Posterior vena cava (tissue), 2 donors: ENCODE results near the gene STX3. TPM values are rescaled to one million over a fixed set of nuclear protein-coding genes. Genes with fewer than 3 reads are reported as not detected.
A peak's percentile ranks its signal among the peaks of the same experiment; 100 is the strongest.

ENCODE experiments used
- DNase-seq: peaks from one replicate; pipeline ENCODE4 v3.0.0-alpha.2; 2020; ENCODE audit warnings: low spot score
- intact Hi-C, 2 donors: fragments of 100-400 bp; cut with DNase I; formaldehyde crosslinking; loops; one replicate each; pipeline versions ENCODE4 v1.14.1 to v1.14.2; 2022 to 2023
- total RNA-seq, 2 donors: library from RNA; stranded (reverse); fragmentation: NEBNext Ultra II Directional; extraction: Animal tissue kit (Norgen Biotek cat#: 25700); gene quantifications; one replicate each; pipeline ENCODE4 v1.2.1, GENCODE V29; 2021
- donor health status: DM: yes; HTN: yes; CAD: no.
- donor health status: DM: yes; HTN: yes; CAD: no.

Gene STX3
- total RNA-seq, 2 donors from 2014 or later = 13.5 to 19.6 TPM

DNA sequence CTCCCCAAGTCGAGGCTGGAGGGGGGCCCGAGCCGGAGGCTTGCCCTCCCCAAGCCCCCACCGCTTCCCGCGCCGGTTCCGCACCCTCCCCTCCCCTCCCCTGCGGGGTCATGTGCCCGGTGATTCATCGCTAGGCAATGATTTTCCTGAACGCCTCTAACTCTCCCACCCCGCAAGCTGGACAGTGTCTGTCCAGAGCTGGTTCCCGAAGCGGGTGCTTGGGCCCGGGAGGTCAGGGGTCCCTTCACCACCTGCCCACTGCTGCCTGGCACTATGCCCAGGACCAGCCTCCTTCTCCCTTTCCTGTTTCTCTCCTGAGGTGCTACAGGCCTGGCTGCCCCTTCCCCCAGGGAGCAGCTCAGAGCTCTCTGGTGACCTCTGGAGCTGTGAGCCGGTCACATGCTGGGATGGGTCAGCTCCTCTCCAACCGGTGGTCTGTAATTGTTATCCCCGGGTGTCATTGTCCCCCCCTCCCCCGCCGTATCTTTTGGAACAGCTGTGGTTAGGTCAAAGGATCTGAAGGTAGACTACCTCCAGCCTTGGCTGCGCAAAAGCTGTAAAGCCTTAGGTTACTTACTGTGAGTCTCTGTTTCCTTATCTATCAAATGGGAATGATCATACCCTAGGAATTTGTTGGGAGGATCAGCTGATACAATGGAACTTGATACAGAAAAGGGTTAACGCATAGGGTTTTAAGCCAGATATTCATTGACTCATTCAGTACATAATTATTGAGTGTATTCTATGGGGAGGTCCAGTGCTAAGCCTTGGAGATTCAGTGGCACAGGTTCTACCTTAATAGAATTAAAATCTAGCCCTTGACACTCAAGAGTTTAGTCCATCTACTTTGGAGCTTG, 753 bp downstream of the STX3 start:
- DNase-seq = peak; percentile 94
- intact Hi-C loops = loop anchor here in 1 of 2 donors (2.0 kb wide), 1 partner anchor 49 kb away; no protein-coding TSS in a partner anchor

- DNase-seq = no peak
- intact Hi-C loops = no loop called here
These were observed 1.3 kb downstream of the STX3 start for GRCh38 chr11:59756558-59756840.

DNA sequence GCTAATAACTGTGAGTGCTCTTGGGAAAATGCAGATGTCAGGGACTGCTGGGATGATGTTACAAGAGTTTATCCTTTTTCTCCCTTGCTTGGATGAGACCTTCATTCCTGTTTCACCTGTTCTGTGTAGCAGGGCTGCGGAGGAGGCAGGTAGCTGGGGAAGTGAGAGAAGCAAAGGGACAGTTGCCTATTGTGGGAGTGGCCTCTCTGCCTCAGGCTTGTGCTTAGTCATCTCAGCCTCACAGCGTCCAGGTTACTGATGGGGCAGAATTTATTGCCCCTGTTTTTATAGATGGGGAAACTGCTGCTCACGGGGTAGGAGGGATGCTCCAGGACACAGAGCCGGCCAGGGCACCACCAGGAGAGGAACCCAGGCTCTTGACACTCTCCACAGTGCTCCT, 1.7 kb downstream of the STX3 start:
- intact Hi-C loops = no loop called here
- DNase-seq = no peak

DNA sequence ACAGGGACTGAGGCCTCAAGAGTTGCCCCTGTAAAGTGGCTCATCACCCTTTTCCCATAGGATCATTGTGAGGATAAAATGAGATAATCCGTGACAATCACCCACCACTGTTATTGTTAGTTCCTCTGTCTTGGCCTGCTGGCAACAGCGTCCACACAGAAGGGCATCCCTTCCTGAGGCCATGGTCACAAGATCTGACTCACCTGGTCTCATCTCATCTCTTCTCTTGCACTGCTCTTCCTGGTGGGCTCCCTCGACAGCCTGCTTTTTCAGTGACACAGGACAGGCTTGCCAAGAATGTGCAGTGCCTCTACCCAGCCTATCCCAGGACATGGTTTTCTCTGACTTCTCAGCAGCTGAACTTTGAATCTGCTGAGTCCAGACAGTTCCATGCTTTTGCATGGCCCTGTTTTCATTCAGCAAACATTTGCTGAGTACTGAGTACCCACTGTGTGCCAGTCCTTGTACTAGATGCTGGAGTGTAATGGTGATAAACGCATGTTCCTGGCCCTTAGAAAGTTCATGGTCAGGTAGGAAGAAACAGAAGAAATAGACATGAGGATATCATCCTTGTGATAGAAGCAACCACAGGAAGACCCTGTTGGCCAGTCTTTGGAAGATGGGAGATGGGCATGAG, 3.3 kb downstream of the STX3 start:
- intact Hi-C loops = no loop called here
- no peak for DNase-seq

- DNase-seq = no peak
- intact Hi-C loops = no loop called here
These were observed 4.7 kb downstream of the STX3 start for GRCh38 chr11:59759900-59760299.

GRCh38 chr11:59760771-59761170, 5.6 kb downstream of the STX3 start:
- no peak for DNase-seq
- intact Hi-C loops = no loop called here

DNA sequence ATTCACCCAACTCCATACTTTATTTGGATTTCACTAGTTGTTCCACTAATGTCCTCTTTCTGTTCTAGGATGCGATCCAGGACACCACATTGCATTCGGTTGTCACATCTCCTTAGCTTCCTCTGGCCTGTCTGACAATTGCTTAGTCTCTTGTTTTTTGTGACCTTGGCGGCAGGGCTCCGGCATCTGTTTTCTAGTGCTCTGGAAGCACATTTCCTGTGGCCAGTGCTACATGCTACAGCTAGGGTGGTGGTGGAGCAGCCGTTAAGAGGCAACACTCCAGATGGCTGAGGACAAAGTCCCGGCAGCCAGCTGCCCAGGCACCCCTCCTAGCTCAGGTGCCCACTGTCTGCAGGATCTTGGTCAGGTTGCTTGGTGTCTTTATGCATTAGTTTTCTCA, 6.8 kb downstream of the STX3 start:
- intact Hi-C loops = no loop called here

GRCh38 chr11:59765068-59765735, 10.0 kb downstream of the STX3 start:
- no peak for DNase-seq

More for the DNA sequence above, 6.8 kb downstream of the STX3 start:
- no peak for DNase-seq

GRCh38 chr11:59766542-59767224, 11.5 kb downstream of the STX3 start:
- DNase-seq = no peak
- intact Hi-C loops = no loop called here

More at GRCh38 chr11:59765068-59765735, 10.0 kb downstream of the STX3 start:
- intact Hi-C loops = no loop called here

DNA sequence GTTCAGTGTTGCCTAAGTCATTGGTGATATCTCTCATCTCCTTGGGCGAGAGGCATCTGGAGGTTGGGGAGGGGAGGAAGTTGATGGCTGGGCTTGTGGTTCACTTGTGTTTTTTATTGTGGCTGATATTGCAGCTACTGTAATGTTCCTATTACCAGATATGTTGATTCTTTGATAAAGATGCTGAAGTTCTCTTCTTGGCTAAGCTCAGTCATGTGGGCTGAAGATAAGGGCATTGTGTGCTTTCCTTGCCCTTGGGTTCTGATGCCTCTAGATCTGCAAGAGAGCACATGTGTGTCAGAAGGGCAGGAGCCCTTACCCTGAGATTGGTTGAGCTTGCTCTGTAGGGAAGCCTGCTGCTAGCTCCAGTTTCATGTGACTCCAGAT, 12.0 kb downstream of the STX3 start:
- no peak for DNase-seq
- intact Hi-C loops = no loop called here

DNA sequence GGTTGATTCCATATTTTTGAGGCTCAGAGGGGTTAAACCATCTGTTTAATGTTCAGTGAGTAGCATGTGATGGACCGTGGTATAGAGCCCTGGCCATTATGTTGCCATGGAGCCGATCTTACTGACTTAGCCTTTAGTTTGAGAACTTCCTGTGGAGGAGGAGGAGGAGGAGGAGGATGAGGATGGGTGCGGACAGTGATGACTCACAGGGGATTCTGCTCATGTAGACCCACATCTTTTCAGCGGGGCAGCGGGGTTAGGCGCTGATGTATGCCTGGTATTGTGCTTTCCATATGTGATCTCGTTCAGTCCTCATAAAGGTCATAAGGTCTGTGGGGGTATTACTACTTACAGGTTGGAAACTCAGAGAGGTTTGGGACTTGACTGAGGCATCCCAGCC, 13.9 kb downstream of the STX3 start:
- DNase-seq = no peak
- intact Hi-C loops = no loop called here

DNA sequence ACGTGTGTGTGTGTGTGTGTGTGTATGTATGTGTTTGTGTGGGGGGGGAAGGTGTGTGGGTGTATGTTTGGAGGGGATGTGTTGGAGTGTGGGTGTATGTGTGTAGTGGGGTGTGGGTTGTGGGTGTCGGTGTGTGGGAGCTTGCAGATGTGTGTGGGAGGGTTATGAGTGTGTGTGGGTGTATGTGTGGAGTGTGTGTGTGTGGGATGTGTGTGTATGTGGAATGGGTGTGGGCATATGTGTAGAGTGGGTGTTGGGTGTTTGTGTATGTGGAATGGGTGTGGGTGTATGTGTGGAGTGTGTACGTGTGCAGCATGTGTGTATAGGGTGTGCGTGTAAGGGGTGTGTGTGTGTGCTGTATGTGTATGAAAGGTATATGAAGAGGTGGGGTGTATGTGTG, 14.7 kb downstream of the STX3 start:
- DNase-seq = no peak
- intact Hi-C loops = no loop called here

DNA sequence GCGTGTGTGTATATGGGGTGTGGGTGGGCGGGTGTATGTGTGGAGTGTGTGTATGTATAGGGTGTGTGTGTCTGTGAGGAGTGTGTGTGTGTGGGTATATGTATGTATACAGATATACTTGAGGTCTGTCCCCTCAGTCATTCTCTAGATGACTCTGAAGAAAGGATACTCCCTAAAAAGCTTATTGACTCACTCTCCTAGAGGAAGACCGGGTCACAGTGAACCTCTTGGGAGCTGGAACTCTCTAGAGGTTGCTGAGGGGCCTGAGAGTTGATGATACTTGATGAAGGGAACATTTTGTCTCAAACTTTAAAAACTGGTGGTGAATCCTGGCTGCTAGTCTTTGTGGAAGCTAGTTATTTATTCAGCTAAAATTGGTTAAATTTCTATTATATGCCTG, 15.1 kb downstream of the STX3 start:
- intact Hi-C loops = no loop called here
- no peak for DNase-seq

DNA sequence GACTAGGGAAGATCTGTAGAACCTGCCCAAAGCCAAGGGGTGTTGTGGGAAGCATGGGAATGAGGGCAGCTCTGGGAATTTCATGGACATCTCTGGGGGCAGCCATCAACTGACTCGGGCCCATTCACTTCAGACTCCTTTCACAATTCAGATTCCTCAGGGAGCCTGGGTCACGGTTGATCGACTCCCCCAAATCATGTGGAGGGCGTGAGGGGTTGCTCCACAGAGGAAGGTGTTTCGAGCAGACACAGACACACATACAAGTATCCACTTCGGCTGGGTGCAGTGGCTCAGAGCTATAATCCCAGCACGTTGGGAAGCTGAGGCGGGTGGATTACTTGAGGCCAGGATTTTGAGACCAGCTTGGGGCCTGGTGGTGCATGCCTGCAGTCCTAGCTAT, 15.7 kb downstream of the STX3 start:
- no peak for DNase-seq
- intact Hi-C loops = no loop called here

- intact Hi-C loops = no loop called here
- no peak for DNase-seq
These were observed 16.4 kb downstream of the STX3 start for GRCh38 chr11:59771605-59772004.

- no peak for DNase-seq
- intact Hi-C loops = no loop called here
These were observed 17.9 kb downstream of the STX3 start for GRCh38 chr11:59773083-59773440.

- intact Hi-C loops = no loop called here
- no peak for DNase-seq
These were observed 21.3 kb downstream of the STX3 start for GRCh38 chr11:59776210-59777066.

- intact Hi-C loops = no loop called here
- DNase-seq = no peak
These were observed 21.9 kb downstream of the STX3 start for GRCh38 chr11:59777104-59777503.

- no peak for DNase-seq
- intact Hi-C loops = no loop called here
These were observed 22.9 kb downstream of the STX3 start for GRCh38 chr11:59778122-59778521.
